Measurements from ENCODE around the gene ERGIC2. TPM values are rescaled to one million over a fixed set of nuclear protein-coding genes. Genes with fewer than 3 reads are reported as not detected.
"Not testable (repeated sequence)": the region's sequence is repeated elsewhere in the genome, so short reads cannot be mapped to it uniquely, and the experiment has no call there.

The ERGIC2 gene, protein sequence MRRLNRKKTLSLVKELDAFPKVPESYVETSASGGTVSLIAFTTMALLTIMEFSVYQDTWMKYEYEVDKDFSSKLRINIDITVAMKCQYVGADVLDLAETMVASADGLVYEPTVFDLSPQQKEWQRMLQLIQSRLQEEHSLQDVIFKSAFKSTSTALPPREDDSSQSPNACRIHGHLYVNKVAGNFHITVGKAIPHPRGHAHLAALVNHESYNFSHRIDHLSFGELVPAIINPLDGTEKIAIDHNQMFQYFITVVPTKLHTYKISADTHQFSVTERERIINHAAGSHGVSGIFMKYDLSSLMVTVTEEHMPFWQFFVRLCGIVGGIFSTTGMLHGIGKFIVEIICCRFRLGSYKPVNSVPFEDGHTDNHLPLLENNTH
- polyA plus RNA-seq (ENCODE audit: insufficient read length in 4 of 4) = 100 to 1,000 TPM; 100 to 123 (median 119) TPM

DNA sequence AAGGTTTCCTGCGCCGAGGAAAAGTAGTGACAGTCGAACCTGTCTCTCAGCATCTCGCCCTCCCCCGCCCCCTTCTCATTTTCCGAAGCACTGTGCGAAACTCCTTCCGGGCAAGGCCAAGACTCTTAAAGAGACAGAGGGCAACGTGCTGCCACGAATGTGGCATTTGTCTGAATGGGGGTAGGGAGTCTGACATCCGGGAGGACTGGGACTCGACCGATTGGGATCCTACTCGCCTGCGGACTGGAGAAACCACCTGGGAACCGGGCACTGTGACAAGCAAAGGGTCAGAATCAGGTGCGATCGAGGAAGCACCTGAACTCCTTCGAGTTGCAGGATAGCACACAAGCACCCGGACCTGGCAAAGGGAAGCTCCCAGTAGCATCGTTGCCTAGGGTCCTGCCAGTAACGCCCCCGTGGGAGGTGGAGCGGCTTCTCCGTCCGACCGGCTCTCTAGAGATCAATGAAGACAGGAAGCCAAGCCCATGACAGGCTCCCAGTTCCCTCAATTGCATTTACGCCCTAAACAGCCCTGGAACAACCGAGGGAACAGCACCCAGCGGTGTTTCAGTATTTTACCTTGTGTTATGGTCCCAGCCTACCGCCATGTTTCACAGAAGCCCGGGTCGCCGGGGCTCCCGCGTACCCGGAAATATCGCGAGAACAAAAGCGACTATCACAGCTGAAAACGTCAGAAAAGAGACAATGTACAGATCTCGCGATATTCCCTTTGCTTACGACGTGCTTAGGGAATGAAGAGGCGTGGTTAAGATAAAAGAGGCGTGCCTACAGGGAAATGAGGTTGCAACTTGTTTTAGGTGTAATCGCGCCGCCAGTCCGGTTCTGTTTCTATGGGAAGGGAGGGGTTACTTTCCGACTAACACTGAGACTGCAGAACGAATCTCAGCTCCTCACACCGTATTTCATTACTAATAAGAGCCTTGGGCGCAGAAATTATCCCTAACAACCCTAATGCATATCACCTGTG, at the start of gene ERGIC2:
TSS of gene ERGIC2 (minus strand) at position 637 of the 988 bp plus-strand sequence. CDS start 9,539 bp downstream, outside the sequence.
- peak; percentile 94 to 99 (median 98) for DNase-seq (ENCODE audit: low read depth in 4 of 4, low spot score in 3 of 4)

DNA sequence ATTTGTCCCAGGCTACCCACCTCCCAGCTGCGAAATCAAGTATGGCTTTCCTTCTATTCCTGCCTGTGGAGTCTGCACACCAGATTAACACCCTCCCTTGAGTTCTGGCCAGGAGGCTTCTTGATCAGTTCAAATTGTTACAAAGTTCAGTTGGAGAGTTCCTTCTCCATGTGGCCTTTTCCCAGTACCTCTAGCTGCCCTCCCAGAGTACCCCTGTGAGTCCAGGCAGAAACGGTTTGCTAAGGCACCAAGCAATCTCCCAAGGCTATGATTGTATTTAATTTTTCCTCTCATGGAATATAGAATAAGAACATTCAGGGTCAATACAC, 49.7 kb upstream of the ERGIC2 start:
- no peak for DNase-seq (ENCODE audit: low read depth in 4 of 4, low spot score in 3 of 4)

DNA sequence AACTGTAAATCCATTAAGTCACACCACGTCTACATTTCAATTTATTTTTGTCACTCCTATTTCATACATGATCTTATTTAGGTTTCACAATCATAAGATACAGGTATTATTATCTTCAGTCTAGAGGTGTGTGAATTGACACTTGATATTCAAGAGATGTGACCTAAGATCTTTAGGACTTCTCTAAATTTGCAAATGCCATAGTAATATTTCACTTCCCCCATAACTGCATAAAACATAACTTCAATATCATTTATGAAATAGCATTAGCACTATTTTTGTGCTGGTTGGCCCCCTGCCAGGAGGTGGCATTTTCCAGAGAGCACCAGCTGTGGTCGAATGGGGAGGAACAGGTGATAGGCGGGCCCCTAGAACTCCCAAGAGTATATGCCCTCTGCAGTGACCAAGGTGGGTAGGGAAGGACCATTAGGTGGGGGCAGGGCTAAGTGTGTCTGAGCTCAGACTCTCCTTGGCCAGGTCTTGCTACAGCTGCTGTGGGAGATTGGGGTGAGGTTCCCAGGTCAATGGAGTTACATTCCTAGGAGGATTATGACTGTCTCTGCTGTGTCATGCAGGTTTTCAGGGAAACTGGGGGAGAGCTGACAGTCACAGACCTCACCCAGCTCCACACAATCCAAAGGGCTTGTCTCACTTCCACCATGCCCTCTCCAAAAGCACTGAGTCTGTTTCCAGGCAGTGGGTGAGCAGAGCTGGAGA, 49.2 kb upstream of the ERGIC2 start:
- DNase-seq (ENCODE audit: low read depth in 4 of 4, low spot score in 3 of 4) = no peak

DNA sequence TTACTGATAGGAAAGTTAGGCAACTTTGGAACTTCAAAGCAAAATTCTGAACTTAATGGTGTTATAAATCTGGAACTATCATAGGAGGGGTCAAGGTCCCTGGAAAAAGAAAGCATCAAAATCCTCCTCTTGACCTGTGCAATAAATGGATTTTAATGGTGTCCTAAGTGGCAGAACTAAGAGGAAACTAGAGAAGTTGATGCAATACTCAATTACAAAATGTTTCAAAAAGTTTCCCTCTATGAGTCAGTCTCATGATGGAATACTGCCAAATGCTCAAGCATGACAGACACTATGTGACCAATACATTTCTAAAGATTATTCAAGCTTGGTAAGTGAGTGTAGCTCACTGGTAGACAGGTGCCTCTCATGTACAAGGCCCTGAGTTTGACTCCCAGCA, 47.7 kb upstream of the ERGIC2 start:
- DNase-seq (ENCODE audit: low read depth in 4 of 4, low spot score in 3 of 4) = no peak

DNA sequence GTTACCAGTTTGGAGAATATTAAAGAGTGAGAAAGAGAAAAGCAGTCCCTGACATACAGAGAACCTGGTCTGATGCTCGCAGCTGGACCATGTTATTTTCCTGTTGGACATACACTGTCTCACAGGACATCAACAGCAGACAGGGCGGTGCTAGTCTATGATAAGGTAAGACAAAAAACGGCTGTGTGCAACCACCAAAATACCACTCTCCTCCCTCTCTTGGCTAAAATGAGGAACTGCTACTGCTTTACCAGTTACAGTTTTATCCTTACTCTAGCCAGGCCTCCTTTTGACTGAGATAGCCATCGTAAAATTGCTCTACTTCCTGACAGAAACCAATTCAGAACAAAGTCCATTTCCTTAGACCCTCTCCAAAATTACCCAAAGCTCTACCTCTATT, 47.0 kb upstream of the ERGIC2 start:
- DNase-seq (ENCODE audit: low read depth in 4 of 4, low spot score in 3 of 4) = no peak

DNA sequence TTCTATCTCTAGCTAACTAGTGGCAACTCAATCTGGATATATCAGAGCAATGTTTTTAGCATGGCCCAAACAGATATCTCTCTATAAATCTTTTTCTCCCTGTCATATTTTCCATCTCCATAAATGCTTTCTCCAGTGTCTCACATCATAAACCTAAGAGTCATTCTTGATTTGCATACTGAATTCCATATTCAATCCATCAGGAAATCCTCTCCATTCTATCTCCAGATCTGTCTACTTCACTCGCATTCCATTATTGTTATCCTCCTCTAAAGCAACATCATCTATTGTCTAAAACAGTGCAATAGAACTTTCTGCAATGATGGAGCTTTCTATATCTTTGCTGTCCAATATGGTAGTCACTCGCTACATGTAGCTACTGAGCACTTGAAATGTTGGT, 45.5 kb upstream of the ERGIC2 start:
- DNase-seq (ENCODE audit: low read depth in 4 of 4, low spot score in 3 of 4) = no peak

DNA sequence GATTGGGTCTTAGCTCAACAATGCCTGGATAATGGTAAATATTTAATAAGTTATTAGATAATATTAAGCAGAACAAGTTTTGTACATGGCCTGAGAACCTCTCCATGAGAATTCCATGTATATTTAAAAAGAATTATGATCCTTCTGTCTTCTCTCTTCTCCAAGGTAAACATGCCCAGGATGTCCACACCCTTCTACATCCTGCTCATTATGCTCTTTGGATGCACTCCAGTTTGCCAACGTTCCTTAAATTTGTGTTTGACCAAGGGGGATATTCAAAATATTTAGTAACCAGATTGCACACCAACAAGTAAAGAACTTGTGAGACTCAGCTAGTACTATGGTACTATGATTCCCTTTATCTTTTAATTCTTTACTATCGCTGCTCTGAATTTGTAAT, 44.8 kb upstream of the ERGIC2 start:
- DNase-seq (ENCODE audit: low read depth in 4 of 4, low spot score in 3 of 4) = no peak

DNA sequence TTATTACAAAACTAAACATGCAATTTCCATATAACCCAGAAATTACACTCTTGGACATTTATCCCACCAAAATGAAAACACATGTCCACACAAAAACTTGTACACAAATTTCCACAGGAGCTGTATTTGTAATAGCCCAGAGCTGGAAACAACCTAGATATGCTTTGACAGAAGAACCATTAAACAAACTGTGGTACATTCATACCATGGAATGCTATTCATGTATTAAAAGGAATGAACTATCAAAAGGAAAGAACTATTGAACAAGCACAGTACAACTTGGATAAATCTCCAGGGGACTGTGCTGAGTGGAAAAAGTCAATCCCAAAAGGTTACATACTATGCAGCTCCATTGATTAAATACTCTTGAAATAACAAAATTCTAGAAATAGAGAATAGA, 35.8 kb upstream of the ERGIC2 start:
- DNase-seq (ENCODE audit: low read depth in 4 of 4, low spot score in 3 of 4) = no peak

DNA sequence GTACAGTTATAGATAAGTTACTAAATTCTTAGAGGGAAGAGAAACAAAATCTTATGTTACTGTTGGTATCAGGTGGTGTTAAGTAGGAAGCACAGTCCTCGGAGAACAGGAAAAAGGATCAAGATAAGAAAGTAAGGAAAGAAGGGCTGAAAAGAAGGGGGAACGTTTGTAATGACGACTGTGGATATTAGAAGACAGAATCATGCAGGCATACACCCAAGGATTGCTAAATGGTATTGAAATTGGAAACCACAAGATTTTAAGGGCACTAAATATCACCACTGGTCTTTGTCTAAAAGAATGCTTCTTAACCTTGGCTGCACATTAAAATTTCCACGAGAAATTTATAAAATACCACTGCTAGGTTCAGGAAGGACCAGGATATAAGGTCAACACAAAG, 34.1 kb upstream of the ERGIC2 start:
- DNase-seq (ENCODE audit: low read depth in 4 of 4, low spot score in 3 of 4) = no peak

DNA sequence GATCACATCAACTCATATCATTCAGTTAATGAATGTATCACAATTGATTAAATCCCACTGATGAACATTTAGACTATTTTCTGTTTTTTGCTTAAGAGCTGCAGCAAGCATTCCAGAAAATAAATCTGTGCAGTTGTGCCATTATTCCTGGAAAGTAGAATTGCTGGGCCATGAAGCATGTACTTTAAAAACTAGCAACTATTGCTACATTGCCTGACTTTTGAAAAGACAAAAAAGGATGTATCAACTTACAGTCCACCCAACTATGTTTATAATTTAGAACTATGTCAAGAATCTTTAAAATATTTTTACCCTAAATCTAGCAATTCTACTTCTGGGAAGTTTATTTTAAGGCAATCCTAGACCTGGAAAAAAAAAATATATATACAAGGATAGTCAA, 33.4 kb upstream of the ERGIC2 start:
- no peak for DNase-seq (ENCODE audit: low read depth in 4 of 4, low spot score in 3 of 4)

DNA sequence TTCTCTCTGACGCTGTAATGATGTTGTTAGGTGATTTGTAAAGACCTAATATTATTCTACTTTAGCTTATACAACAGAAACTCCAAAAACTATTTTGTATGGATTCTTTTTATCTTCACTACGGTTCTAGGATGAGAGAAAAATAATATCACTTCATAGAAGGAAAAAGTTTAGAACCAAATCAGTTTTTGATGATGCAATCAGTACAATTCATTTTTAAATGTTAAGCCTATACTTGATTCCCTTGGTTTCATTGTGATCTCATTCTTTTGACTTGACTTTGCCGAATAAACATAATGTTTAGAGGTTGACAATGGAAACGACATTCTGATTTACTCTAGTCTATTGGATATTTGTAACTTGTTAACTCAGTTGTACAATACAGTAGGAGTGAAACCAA, 24.6 kb upstream of the ERGIC2 start:
- DNase-seq (ENCODE audit: low read depth in 4 of 4, low spot score in 3 of 4) = no peak

DNA sequence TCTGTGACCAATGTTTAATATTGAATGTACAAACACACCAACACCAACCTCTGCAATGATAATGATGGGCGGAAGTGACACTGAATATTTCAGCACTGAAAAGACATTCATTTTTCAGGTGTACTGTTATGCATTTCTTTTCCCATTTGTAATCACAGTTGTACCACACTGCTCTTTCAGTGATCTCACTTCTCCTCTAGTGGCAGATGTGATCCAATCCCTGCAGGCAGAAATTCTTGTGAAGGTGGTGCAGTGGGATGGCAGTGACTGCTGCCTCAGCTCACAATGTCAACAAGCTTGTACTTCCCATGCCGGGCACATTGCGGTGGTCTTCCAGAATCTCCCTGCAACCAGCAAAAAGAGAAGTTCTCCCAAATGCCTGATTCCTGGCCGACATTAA, 23.0 kb upstream of the ERGIC2 start:
- no peak for DNase-seq (ENCODE audit: low read depth in 4 of 4, low spot score in 3 of 4)

DNA sequence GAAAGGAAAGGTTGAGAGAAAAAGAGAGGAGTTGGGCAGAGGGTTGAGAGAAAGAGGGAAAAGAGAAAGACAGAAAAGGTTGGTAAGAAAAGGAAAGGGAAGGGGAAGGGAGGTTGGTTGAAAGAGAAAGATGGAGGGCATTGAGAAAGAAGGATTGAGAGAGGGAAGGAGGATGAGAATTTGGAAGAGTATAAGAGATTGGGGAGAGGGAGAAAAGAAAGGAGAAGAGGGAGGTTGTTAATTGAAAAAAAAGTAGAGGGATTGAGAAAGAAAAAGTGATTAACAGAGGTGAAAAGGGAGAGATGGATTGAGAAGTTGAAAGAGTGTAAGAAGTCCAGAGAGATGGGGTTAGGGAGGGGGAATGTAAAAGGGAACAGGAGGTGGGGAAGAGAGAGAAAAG, 21.5 kb upstream of the ERGIC2 start:
- no peak for DNase-seq (ENCODE audit: low read depth in 4 of 4, low spot score in 3 of 4)

DNA sequence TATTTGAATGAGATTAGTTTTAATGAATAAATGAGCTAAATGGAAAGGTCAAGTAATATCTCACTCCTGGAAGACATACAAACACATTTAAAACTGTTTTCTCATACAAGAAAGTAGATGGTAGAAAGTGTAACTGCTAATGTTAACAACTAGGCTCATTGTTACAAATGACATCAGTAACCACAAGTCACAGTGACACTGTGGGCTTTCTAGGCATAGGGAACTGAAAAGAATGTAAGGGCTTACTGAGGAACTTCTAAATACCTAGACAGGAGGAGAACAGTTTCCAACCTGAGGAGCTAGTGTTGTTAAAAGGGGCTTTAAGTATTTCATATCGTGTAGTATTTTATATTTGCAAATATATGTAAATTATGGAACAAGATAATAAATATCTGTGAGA, 17.5 kb upstream of the ERGIC2 start:
- no peak for DNase-seq (ENCODE audit: low read depth in 4 of 4, low spot score in 3 of 4)

DNA sequence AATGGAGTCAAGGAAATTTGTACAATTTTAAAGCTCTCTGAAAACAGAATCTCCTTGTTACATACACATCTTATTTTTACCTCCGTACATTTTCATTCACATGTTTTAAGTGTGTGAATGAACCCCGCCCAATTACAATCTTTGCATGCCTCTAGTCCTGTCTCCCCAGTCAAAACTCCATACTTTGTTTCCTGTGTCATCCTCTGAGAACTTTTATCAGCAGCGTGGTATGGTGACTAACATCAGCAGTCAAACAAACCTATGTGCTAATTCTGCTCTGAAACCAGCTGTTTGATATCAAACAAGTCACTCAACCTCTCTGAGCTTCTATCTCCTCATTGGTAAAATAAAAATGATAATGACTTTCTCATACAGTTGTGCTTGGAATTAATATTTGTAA, 15.8 kb upstream of the ERGIC2 start:
- DNase-seq (ENCODE audit: low read depth in 4 of 4, low spot score in 3 of 4) = no peak

DNA sequence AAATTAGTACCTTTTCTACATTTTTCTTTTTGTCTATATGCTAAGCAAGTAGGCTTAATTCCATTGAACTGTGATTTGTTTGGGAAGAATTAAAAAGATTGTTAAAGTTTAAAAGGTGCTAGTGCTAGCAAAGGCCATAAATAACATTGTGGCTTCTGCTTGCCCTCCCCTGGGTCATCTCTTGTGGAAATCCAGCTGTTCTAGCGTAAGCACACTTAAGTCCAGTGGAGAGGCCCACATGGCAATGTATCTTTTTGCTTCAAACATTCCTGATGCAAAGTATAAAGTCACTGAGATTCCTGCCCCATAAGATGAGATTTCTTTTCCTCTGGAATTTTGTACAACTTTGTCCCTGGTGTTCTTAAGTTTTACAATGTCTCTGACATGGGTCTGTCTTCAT, 14.4 kb upstream of the ERGIC2 start:
- DNase-seq (ENCODE audit: low read depth in 4 of 4, low spot score in 3 of 4) = no peak

DNA sequence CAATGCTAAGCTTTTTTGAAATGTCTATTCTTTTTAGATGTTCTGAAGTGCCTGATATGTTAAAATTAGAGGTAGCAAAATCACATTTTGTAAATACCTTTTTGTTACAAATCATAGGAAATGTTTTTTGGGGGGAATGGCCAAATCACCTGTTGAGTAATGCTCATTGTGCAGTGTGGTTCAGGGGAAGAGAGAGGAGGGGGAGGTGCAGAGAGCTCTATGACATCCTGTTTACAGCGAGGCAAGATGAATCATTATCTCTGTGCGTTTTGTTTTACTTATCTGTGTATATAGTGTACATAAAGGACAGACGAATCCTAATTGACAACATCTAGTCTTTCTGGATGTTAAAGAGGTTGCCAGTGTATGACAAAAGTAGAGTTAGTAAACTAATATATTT, 9.4 kb upstream of the ERGIC2 start:
- DNase-seq (ENCODE audit: low read depth in 4 of 4, low spot score in 3 of 4) = not testable (repeated sequence)

DNA sequence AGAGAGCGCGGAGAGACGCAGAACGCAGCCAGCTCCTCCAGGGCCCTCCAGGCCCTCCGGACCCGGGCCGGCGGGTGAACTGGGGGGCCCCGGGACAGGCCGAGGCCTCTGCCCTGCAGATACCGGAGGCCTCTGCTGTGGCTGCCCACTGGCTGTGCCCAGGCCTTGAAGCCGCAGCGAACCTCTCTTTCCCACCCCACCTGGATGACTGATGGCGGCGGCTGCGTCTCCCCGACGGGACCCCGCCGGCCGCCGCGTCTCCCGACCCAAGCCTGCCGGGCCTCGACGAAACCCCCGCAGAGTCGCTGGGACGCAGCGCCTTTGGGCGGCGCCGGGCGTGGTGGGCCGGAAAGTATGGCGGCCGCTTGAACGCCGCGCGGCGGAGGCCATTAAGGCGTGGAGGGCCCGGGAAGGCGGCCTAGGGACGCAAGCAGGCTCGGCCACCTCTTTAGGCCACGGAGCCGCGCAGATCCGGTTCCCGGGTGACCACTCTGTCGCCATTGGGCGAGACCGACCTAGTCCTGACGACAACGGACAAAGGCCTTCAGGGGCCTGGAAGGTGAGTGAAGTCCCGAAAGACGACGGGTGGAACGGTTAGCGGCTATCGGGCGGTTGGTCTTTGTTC, 8.4 kb upstream of the ERGIC2 start:
- DNase-seq (ENCODE audit: low read depth in 4 of 4, low spot score in 3 of 4) = no peak

DNA sequence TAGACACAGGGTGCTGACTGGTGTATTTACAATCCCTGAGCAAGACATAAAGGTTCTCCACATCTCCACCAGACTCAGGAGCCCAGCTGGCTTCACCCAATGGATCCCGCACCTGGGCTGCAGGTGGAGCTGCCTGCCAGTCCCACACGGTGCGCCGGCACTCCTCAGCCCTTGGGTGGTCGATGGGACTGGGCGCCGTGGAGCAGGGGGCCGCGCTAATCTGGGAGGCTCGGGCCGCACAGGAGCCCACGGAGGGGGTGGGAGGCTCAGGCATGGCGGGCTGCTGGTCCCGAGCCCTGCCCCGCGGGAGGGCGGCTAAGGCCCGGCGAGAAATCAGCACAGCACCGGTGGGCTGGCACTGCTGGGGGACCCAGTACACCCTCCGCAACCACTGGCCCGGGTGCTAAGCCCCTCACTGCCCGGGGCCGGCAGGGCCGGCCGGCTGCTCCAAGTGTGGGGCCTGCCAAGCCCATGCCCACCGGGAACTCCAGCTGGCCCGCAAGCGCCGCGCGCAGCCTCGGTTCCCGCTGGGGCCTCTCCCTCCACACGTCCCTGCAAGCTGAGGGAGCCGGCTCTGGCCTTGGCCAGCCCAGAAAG, 5.2 kb upstream of the ERGIC2 start:
- not testable (repeated sequence) for DNase-seq (ENCODE audit: low read depth in 4 of 4, low spot score in 3 of 4)

DNA sequence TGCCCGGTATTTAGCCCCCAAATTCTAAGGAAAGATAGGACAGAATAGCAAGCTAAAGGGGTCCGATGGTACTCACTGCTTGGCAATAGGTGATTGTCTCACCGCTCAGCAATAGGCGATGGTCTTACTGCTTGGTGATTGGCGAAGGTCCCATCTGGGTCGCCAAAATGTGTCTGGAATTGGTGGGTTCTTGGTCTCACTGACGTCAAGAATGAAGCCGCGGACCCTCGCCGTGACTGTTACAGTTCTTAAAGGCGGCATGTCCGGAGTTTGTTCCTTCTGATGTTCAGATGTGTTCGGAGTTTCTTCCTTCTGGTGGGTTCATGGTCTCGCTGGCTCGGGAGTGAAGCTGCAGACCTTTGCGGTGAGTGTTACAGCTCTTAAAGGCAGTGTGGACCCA, 4.2 kb upstream of the ERGIC2 start:
- not testable (repeated sequence) for DNase-seq (ENCODE audit: low read depth in 4 of 4, low spot score in 3 of 4)
